ENCODE data around the gene DNAH2.

DNAH2 gene

DNA sequence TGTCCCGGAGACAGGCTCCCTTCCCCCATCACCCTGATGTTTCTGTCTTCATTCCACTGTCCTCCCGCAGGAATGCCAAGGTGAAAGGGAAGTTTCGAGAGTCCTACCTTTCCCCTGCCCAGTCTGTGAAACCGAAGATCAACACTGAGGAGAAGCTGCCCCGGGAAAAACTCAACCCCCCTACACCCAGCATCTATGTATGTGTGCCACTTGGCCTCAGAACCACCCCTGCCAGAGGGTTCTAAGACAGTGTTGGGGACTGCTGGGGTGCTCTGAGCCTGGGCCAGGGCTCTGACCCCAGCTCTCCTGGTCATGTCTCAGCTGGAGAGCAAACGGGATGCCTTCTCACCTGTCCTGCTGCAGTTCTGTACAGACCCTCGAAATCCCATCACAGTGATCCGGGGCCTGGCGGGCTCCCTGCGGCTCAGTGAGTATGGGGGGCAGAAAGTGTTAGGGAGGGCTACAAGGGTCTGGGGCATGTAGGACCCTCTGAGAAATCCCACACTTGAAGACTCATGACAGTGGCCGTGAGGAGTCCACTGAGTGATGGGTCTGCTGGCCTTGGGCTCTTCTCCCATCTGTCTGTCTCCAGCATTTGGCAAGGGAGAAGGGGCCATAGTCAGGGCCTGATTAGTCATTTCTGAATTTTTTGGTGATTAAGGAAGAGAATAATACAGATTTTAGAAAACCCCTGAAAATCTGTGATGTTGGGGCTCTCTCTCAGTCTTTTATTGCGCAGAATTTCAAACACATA, 132.4 kb downstream of the DNAH2 start:
- ATAC-seq: no peak
- Mint-ChIP-seq H3K4me1 (peaks cover 85% of the 10 kb centered on the region), H3K4me3 (peak overlapping the region in 1 of 2 donors; percentile 51), H3K27ac (peak overlapping the region in 1 of 2 donors; percentile 71), H3K9me3 (no peaks in the 10 kb centered on the region), H3K27me3 (no peaks in the 10 kb centered on the region)
- no peak for DNase-seq

DNA sequence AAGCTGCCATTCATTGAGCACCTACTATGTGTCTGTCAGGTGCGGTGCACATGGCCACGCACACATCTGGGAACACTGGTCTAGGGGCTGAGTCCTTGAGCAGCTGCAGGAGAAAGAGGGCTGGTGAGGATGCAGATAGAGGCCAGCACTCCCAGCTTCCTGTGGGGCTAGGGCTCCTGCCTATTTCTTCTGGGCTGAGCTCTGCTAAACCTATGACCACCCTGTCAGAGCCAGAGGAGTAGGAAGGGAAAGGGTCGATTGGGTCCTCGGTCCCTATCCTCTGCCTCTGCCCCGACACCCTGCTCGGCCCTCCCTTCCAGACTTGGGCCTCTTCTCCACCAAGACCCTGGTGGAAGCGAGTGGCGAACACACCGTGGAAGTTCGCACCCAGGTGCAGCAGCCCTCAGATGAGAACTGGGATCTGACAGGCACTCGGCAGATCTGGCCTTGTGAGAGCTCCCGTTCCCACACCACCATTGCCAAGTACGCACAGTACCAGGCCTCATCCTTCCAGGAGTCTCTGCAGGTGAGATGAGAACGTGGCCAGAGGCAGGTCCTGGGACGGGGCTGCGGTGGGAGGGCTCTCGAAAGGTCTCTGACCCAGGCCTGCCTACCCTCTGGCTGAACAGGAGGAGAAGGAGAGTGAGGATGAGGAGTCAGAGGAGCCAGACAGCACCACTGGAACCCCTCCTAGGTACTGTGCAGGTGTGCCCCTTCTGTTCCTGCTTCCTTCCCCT, 133.3 kb downstream of the DNAH2 start:
- peaks cover 76% of the 10 kb centered on the region for H3K4me1 Mint-ChIP-seq
- no peaks in the 10 kb centered on the region for H3K27me3 Mint-ChIP-seq
- peak overlapping the region; percentile 63 to 79 for H3K4me3 Mint-ChIP-seq
- DNase-seq (no peak), ATAC-seq (peak; percentile 21)
- H3K27ac Mint-ChIP-seq: peak overlapping the region in 1 of 2 donors; percentile 77
- H3K9me3 Mint-ChIP-seq: no peaks in the 10 kb centered on the region

DNA sequence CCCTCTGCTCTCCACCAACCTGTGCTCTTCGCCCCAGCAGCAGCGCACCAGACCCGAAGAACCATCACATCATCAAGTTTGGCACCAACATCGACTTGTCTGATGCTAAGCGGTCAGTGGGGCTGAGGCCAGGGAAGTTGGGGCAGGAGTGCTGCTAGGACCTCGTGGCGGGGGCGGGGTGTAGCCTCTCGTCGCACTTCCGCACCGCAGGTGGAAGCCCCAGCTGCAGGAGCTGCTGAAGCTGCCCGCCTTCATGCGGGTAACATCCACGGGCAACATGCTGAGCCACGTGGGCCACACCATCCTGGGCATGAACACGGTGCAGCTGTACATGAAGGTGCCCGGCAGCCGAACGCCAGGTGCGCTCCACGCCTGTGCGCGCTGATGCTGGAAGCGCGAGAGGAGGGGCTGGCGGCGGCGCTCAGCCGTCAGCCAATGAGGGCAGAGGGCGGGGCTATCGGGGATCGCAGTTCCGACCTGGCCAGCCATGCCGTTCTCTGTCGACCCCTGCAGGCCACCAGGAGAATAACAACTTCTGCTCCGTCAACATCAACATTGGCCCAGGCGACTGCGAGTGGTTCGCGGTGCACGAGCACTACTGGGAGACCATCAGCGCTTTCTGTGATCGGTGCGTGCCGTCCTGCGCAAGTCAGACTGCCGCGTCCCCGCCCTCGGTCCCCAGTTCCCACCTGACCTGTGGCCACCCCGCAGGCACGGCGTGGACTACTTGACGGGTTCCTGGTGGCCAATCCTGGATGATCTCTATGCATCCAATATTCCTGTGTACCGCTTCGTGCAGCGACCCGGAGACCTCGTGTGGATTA, 134.1 kb downstream of the DNAH2 start:
- Mint-ChIP-seq H3K27me3 (no peaks in the 10 kb centered on the region), H3K9me3 (no peaks in the 10 kb centered on the region), H3K4me1 (peaks cover 68% of the 10 kb centered on the region), H3K27ac (peak overlapping the region in 1 of 2 donors; percentile 88), H3K4me3 (peak overlapping the region; percentile 47 to 79)
- ATAC-seq: peak; percentile 88
- DNase-seq: peak; percentile 90 to 91

DNA sequence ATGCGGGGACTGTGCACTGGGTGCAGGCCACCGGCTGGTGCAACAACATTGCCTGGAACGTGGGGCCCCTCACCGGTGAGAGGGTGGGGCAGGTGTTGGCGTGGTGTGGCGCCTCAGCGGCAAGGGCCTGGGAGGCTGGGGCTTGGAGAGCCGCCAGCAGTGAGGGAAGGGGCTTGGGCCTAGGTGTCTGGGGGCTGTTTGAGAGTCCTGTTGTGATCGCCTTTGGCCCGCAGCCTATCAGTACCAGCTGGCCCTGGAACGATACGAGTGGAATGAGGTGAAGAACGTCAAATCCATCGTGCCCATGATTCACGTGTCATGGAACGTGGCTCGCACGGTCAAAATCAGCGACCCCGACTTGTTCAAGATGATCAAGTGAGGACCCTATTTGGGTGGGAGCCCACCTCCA, 134.7 kb downstream of the DNAH2 start:
- no peak overlapping the region for H3K4me3 Mint-ChIP-seq

DNA sequence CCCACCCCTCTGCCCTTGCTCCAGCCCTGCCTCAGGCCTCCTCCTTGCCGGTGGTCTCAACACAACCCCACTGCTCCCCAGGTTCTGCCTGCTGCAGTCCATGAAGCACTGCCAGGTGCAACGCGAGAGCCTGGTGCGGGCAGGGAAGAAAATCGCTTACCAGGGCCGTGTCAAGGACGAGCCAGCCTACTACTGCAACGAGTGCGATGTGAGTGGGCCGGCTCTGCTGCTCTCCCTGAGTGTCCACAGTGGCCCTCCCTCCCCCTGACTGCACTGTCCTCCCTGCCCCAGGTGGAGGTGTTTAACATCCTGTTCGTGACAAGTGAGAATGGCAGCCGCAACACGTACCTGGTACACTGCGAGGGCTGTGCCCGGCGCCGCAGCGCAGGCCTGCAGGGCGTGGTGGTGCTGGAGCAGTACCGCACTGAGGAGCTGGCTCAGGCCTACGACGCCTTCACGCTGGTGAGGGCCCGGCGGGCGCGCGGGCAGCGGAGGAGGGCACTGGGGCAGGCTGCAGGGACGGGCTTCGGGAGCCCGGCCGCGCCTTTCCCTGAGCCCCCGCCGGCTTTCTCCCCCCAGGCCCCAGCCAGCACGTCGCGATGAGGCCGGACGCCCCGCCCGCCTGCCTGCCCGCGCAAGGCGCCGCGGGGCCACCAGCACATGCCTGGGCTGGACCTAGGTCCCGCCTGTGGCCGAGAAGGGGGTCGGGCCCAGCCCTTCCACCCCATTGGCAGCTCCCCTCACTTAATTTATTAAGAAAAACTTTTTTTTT, 135.6 kb downstream of the DNAH2 start:
- ATAC-seq: no peak
- Mint-ChIP-seq H3K4me1 (peaks cover 55% of the 10 kb centered on the region), H3K27ac (no peak overlapping the region), H3K4me3 (no peak overlapping the region), H3K9me3 (no peaks in the 10 kb centered on the region), H3K27me3 (no peaks in the 10 kb centered on the region)
- no peak for DNase-seq

More for the DNA sequence above, 134.7 kb downstream of the DNAH2 start:
- peaks cover 62% of the 10 kb centered on the region for H3K4me1 Mint-ChIP-seq
- DNase-seq: no peak
- H3K27me3 Mint-ChIP-seq: no peaks in the 10 kb centered on the region
- ATAC-seq: no peak
- peak overlapping the region in 1 of 2 donors; percentile 89 for H3K27ac Mint-ChIP-seq
- H3K9me3 Mint-ChIP-seq: no peaks in the 10 kb centered on the region

DNA sequence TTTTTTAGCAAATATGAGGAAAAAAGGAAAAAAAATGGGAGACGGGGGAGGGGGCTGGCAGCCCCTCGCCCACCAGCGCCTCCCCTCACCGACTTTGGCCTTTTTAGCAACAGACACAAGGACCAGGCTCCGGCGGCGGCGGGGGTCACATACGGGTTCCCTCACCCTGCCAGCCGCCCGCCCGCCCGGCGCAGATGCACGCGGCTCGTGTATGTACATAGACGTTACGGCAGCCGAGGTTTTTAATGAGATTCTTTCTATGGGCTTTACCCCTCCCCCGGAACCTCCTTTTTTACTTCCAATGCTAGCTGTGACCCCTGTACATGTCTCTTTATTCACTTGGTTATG, 136.1 kb downstream of the DNAH2 start:
- H3K27ac Mint-ChIP-seq: peak overlapping the region in 1 of 2 donors; percentile 63
- ATAC-seq: no peak
- no peak for DNase-seq

DNA sequence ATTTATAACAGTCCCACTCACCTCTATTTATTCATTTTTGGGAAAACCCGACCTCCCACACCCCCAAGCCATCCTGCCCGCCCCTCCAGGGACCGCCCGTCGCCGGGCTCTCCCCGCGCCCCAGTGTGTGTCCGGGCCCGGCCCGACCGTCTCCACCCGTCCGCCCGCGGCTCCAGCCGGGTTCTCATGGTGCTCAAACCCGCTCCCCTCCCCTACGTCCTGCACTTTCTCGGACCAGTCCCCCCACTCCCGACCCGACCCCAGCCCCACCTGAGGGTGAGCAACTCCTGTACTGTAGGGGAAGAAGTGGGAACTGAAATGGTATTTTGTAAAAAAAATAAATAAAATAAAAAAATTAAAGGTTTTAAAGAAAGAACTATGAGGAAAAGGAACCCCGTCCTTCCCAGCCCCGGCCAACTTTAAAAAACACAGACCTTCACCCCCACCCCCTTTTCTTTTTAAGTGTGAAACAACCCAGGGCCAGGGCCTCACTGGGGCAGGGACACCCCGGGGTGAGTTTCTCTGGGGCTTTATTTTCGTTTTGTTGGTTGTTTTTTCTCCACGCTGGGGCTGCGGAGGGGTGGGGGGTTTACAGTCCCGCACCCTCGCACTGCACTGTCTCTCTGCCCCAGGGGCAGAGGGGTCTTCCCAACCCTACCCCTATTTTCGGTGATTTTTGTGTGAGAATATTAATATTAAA, 136.7 kb downstream of the DNAH2 start:
- DNase-seq (no peak), ATAC-seq (no peak)
- Mint-ChIP-seq H3K4me3 (no peak overlapping the region), H3K9me3 (no peaks in the 10 kb centered on the region), H3K27ac (no peak overlapping the region), H3K4me1 (peaks cover 45% of the 10 kb centered on the region), H3K27me3 (no peaks in the 10 kb centered on the region)

More for the DNA sequence above, 136.1 kb downstream of the DNAH2 start:
- Mint-ChIP-seq H3K4me3 (no peak overlapping the region), H3K9me3 (no peaks in the 10 kb centered on the region), H3K4me1 (peaks cover 51% of the 10 kb centered on the region), H3K27me3 (no peaks in the 10 kb centered on the region)

DNA sequence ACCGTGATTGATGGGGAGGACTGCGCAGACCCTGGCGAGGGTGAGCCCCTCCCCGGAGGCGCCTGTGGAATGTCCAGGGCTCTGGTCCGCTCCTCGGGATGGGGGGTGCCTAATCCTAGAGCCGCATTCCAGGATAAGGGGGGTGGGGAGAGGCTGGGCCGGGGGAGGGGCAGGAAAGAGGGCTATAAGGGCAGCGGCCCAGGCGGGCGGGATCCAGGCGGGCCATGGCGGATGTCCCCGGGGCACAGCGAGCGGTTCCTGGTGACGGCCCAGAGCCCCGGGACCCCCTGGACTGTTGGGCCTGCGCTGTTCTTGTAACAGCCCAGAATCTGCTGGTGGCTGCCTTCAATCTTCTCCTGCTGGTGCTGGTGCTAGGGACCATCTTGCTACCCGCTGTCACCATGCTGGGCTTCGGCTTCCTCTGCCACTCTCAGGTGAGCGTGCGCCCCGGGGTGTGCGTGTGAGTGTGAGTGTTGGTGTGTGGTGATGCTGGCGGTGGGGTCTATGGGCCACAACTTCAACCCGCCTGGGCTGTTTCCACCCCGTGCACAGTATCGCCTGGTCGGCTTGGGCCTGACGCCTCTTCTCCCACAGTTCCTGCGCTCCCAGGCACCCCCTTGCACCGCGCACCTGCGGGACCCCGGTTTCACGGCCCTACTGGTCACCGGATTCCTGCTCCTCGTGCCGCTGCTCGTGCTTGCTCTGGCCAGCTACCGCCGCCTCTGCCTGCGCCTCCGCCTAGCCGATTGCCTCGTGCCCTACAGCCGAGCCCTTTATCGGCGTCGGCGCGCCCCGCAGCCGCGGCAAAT, 137.5 kb downstream of the DNAH2 start, which contains the start of gene TMEM88:
Gene TMEM88 (plus strand): TSS at position 216 of the 809 bp plus-strand sequence. CDS start 9 bp downstream, at position 225.
- H3K4me1 Mint-ChIP-seq: peaks cover 37% of the 10 kb centered on the region
- H3K4me3 Mint-ChIP-seq: peak within 1 kb of the TSS in 1 of 2 donors; percentile 14
- H3K27me3 Mint-ChIP-seq: no peaks in the 10 kb centered on the region
- H3K9me3 Mint-ChIP-seq: no peaks in the 10 kb centered on the region
- H3K27ac Mint-ChIP-seq: peak within 1 kb of the TSS in 1 of 2 donors; percentile 63
- no peak for ATAC-seq
- no peak for DNase-seq

DNA sequence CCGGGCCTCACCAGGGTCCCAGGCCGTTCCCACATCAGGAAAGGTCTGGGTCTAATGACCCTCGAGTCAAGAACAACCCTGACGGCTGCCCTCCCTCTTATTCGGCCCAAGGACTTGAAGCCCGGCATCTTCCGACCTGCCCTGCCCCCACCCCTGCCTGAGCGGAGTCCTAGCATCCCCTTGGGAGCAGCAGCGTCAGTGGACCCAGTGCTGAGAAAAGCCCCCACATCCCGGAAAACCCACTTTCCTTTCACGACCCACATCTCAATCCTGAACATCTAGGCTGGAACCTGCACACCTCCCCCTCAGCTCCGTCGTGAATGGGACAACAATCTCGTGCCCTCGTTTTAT, 138.1 kb downstream of the DNAH2 start:
- no peak overlapping the region for H3K27ac Mint-ChIP-seq
- H3K4me1 Mint-ChIP-seq: peaks cover 34% of the 10 kb centered on the region
- H3K4me3 Mint-ChIP-seq: no peak overlapping the region
- DNase-seq (no peak), ATAC-seq (no peak)
- H3K9me3 Mint-ChIP-seq: no peaks in the 10 kb centered on the region
- no peaks in the 10 kb centered on the region for H3K27me3 Mint-ChIP-seq

DNA sequence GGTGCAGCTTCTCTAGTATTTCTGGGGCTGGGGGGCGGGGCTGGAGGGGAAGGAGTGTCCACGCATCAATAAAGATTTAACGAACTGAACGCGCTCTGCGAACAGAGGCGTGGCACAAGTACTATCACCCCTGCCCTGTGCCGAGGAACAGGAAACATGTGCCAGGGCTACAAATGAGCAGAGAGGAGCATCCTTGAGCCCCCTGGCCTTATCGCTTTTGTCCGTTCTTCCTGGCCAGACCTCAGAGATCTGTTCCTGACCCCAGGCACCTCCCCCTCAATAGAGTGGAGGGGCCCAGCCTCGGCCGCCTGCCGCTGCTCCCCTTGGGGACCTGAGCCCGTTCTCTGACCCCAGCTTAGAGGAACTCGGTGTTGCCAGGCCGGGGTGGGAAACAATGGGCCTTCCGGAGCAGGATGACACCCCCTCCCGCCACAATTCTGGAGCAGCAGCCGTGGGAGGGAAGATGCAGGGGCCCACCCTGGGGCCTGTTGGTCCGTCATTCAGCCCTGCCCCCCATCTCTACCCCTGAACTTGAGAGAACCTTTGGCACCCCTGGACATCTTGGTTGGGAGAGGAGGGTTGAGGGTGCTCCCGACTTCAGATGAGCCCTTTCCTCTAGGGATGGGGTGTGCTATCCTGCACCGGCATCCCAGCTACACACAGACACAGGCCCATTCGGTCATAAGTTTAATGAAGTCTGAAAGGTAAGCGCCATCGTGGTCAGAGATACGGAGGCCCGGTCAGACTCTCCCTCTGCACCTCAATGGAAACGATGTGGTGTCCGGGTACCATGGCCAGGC, 138.7 kb downstream of the DNAH2 start:
- DNase-seq (no peak), ATAC-seq (no peak)
- peaks cover 33% of the 10 kb centered on the region for H3K4me1 Mint-ChIP-seq
- H3K4me3 Mint-ChIP-seq: no peak overlapping the region
- H3K27ac Mint-ChIP-seq: no peak overlapping the region
- H3K27me3 Mint-ChIP-seq: no peaks in the 10 kb centered on the region
- no peaks in the 10 kb centered on the region for H3K9me3 Mint-ChIP-seq

DNA sequence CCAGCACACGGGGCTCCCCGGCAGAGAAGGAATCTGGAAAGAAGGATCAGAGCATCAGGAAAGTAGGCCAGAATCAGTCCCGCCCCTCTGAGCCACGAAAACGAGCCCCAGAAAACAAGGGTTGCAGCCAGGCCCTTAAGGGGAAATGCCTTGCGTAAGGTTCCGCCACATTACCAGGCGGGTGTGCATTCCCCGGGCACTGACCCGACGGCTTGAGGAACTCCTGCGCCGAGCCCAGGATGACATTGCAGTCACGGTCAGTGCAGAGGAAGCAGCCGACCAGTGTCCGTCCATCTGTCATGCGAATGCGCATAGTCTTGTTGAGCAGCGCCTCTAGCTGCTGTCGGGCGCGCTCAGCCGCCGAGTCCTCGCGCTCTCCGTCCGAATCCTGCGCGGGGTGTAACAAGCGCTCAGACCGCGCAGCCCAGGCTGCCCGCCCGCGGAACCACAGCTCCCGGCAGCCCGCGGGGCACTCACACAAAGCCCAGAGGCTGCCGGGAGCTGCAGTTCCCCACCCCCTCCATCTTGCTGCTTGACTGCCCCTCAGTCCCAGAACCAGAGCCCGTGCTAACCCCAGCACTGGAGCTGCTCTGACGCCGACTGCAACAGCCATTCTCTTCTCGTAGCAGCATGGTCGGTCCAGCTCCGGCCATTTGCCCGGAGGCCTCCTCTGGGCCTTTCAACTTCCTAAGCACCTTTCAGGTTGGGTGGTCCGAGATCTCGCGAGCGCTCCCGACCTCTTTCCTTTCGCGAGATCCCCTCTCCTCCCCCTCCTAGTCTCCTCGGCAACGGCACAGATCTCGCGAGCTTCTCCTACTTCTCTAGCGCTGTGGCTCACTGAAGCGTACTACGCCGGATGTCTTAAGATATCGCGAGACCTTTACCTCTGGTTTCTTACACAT, 139.5 kb downstream of the DNAH2 start, which contains the start of gene NAA38:
Gene NAA38 (minus strand): TSS at position 749 of the 902 bp plus-strand sequence. CDS start 96 bp downstream, at position 653.
- Mint-ChIP-seq H3K27me3 (no peaks in the 10 kb centered on the region), H3K4me1 (peaks cover 29% of the 10 kb centered on the region), H3K4me3 (no peak within 1 kb of the TSS), H3K27ac (no peak within 1 kb of the TSS), H3K9me3 (no peaks in the 10 kb centered on the region)
- peak; percentile 96 for DNase-seq
- peak; percentile 91 for ATAC-seq

DNA sequence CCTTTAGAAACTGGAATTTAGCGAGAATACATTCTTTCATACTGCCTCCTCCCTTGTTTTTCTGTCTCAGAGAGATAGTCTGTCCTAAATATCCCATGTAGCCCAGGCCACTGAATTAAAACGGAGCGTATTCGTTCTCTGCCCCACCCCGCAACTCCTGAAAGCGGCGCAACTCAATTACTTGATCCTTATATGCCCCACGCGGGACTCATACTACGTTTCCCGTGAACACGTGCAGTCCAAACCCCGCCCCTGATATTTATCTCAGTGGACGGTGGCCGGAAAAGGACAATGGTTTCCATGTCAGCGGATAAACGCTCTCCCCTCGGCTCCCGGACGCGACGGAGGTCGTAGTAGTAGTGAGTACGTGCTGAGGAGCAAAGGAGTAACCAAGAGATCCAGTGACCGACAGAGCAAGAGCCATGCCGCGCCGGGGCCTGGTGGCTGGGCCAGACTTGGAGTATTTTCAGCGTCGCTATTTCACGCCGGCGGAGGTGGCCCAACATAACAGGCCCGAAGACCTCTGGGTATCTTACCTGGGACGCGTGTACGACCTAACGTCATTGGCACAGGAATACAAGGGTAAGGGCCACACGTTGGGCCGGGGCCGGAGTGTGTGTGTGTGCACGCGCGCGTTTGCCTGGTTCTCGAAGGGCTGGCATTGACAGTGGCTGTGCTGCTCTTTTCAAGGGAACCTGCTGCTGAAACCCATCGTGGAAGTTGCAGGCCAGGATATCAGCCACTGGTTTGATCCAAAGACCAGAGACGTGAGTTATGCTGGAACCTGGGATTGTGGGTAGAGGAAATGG, 140.4 kb downstream of the DNAH2 start, which contains the start of gene CYB5D1:
Gene CYB5D1 (plus strand): TSS at position 291 of the 809 bp plus-strand sequence. CDS start 132 bp downstream, at position 423.
- Mint-ChIP-seq H3K9me3 (no peaks in the 10 kb centered on the region), H3K4me1 (peaks cover 20% of the 10 kb centered on the region), H3K4me3 (no peak within 1 kb of the TSS), H3K27ac (no peak within 1 kb of the TSS), H3K27me3 (no peaks in the 10 kb centered on the region)
- DNase-seq (peak; percentile 84 to 89), ATAC-seq (peak; percentile 63)

Data from stimulated activated naive CD8-positive, alpha-beta T cell treated with anti-CD3 and anti-CD28 coated beads, Interleukin-15, amount 100 ng/mL, for 72 hours (primary cell).